Suprapubic skin (tissue), 4 donors: Measurements from ENCODE around the gene TPM2. TPM values are rescaled to one million over a fixed set of nuclear protein-coding genes. Genes with fewer than 3 reads are reported as not detected.

Experiments used
- DNase-seq, 2 donors: peaks; one replicate each; pipeline ENCODE4 v3.0.0-alpha.2; 2019; ENCODE audit warnings: low spot score in 2 of 2
- H3K27ac ChIP-seq: fragments of 200-600 bp; sonication (generic); one replicate; pipeline ENCODE4 v1.5.1; 2019
- H3K27me3 ChIP-seq: fragments of 200-600 bp; sonication (generic); one replicate; pipeline ENCODE4 v1.5.1; 2019
- H3K36me3 ChIP-seq: fragments of 200-600 bp; sonication (generic); one replicate; pipeline ENCODE4 v1.5.1; 2019
- H3K4me1 ChIP-seq: fragments of 200-600 bp; sonication (generic); one replicate; pipeline ENCODE4 v1.5.1; 2019
- H3K4me3 ChIP-seq: fragments of 200-600 bp; sonication (generic); one replicate; pipeline ENCODE4 v1.5.1; 2019; ENCODE audit warnings: mild to moderate bottlenecking
- H3K9me3 ChIP-seq: fragments of 200-600 bp; sonication (generic); one replicate; pipeline ENCODE4 v1.5.1; 2019
- EP300 ChIP-seq: sonication (generic); formaldehyde crosslinking; IDR thresholded peaks from one replicate; pipeline ENCODE4 v1.6.1; 2017; ENCODE audit warnings: antibody characterized with exemption
- POLR2A ChIP-seq, 2 donors: fragments of 450-650 bp; IDR thresholded peaks; one replicate each; pipeline ENCODE4 v1.6.1; 2017; ENCODE audit warnings: antibody characterized with exemption in 2 of 2, mild to moderate bottlenecking in 2 of 2, moderate library complexity in 2 of 2
- POLR2AphosphoS5 ChIP-seq, 3 donors: sonication (generic); formaldehyde crosslinking; IDR thresholded peaks; one replicate each; pipeline ENCODE4 v1.6.1; 2017; ENCODE audit warnings: antibody characterized with exemption in 3 of 3
- WGBS: methylation state at CpG from one replicate; pipeline ENCODE4 v1.1.5; 2018; 5-methylcytosine and 5-hydroxymethylcytosine counted together
- total RNA-seq, 4 donors: library from RNA; depleted of rRNA; stranded (reverse); fragments of >200 nt; gene quantifications; one replicate each; pipeline ENCODE4 v1.1.0, GENCODE V29; 2016
- TF ChIP-seq, protein P1 (sequence below), 2 donors: fragments of 200-600 bp in 1 of 2; fragments of 450-650 bp in 1 of 2; sonication (generic) in 1 of 2; IDR thresholded peaks; one replicate each; pipeline ENCODE4 v1.5.1; 2016 to 2019; ENCODE audit warnings: antibody characterized with exemption in 2 of 2, mild to moderate bottlenecking in 1 of 2, moderate library complexity in 1 of 2

TPM2 gene
- total RNA-seq, 4 donors from 2014 or later = 40.6 to 105 (median 56.7) TPM

DNA sequence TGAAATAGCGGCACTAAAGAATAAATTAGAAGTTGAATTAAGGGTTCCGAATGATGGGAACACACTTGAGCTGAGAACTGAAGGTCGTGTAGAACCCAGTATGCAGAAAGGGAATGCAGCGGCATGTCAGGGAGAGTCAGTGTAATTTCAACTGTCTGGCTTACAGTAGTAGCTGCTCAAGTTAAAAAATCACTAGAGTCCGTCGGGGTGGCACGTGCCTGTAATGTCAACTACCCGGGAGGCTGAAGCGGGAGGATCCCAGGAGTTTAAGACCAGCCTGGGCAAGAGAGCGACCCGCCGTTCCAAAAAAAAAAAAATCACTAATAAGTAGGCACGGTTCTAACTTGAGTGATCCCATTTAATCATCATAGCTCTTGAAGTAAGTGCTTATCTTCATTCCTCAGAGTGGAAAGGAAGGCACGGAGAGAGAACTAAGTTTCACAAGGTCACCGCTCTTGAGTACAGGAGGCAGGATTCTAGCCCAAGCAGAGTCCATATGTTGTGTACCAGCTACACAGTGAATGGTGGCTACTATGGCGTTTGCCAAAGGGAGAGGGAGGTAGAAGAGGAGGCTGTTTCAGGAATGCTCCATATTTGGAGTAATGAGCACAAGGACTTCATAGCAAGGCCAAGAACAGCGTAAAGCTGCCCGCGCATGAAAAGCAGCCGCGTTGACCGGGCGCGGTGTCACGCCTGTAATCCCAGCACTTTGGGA is 32.7 kb downstream of the TPM2 start:
- WGBS = 19% methylated on average over 25 of the region's 25 CpGs
- Histone ChIP-seq H3K4me3 (peak overlapping the region; percentile 83), H3K27me3 (no peaks in the 10 kb centered on the region), H3K4me1 (peaks cover 47% of the 10 kb centered on the region), H3K9me3 (no peaks in the 10 kb centered on the region), H3K27ac (peak overlapping the region; percentile 98), H3K36me3 (peaks cover 4% of the 10 kb centered on the region)
- DNase-seq = no peak
- TF ChIP-seq EP300 = no peak

DNA sequence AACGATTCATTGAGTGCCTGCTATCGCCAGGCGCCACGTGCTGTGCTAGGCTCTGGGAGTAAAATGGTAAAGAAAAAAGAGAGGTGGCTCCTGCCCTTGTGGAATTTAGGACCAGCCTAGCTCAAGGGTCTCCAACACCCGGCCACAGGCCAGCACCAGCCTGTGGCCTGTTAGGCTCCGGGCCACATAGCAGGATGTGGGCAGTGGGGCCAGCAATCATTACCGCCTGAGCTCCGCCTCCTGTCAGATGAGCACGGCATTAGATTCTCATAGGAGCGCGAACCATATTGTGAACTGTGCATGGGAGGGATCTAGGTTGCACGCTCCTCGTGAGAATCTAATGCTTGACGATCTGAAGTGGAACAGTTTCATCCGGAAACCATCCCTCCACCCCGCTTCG is 33.4 kb downstream of the TPM2 start:
- no peak overlapping the region for H3K27ac ChIP-seq

DNA sequence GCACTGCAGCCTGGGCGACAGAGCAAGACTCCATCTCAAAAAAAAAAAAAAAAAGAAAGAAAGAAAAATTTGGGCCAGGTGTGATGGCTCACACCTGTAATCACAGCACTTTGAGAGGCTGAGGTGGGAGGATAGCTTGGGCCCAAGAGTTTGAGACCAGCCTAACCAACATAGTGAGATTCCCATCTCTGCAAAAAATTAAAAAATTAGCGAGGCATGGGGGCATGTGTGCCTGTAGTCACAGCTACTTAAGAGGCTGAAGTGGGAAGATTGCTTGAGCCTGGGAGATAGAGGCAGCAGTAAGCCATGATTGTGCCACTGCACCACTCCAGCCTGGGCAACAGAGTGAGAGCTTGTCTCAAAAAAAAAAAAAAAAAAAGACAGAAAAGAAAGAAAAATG is 36.1 kb downstream of the TPM2 start:
- DNase-seq = peak in 1 of 2 donors; percentile 1
- H3K4me3 ChIP-seq = no peak overlapping the region
- no peak for TF ChIP-seq POLR2A (IDR thresholded peaks at IDR 0.05)
- TF ChIP-seq EP300 = no peak
- TF ChIP-seq, protein P1, sequence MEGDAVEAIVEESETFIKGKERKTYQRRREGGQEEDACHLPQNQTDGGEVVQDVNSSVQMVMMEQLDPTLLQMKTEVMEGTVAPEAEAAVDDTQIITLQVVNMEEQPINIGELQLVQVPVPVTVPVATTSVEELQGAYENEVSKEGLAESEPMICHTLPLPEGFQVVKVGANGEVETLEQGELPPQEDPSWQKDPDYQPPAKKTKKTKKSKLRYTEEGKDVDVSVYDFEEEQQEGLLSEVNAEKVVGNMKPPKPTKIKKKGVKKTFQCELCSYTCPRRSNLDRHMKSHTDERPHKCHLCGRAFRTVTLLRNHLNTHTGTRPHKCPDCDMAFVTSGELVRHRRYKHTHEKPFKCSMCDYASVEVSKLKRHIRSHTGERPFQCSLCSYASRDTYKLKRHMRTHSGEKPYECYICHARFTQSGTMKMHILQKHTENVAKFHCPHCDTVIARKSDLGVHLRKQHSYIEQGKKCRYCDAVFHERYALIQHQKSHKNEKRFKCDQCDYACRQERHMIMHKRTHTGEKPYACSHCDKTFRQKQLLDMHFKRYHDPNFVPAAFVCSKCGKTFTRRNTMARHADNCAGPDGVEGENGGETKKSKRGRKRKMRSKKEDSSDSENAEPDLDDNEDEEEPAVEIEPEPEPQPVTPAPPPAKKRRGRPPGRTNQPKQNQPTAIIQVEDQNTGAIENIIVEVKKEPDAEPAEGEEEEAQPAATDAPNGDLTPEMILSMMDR (IDR thresholded peaks at IDR 0.05) = no peak
- TF ChIP-seq POLR2AphosphoS5 (IDR thresholded peaks at IDR 0.05) = no peak
- no peak overlapping the region for H3K27ac ChIP-seq
- 92% methylated on average over 2 of the region's 2 CpGs for WGBS
- H3K4me1 ChIP-seq = peaks cover 28% of the 10 kb centered on the region
- H3K9me3 ChIP-seq = no peaks in the 10 kb centered on the region
- no peaks in the 10 kb centered on the region for H3K36me3 ChIP-seq
- no peaks in the 10 kb centered on the region for H3K27me3 ChIP-seq

More for the DNA sequence above, 33.4 kb downstream of the TPM2 start:
- Histone ChIP-seq H3K9me3 (no peaks in the 10 kb centered on the region), H3K36me3 (peaks cover 4% of the 10 kb centered on the region), H3K27me3 (no peaks in the 10 kb centered on the region), H3K4me1 (peaks cover 43% of the 10 kb centered on the region), H3K4me3 (no peak overlapping the region)
- TF ChIP-seq POLR2AphosphoS5 (IDR thresholded peaks at IDR 0.05) (no peak), EP300 (no peak), POLR2A (IDR thresholded peaks at IDR 0.05) (no peak)
- TF ChIP-seq, protein P1 (IDR thresholded peaks at IDR 0.05) = no peak
- 86% methylated on average over 17 of the region's 17 CpGs for WGBS
- DNase-seq = no peak

DNA sequence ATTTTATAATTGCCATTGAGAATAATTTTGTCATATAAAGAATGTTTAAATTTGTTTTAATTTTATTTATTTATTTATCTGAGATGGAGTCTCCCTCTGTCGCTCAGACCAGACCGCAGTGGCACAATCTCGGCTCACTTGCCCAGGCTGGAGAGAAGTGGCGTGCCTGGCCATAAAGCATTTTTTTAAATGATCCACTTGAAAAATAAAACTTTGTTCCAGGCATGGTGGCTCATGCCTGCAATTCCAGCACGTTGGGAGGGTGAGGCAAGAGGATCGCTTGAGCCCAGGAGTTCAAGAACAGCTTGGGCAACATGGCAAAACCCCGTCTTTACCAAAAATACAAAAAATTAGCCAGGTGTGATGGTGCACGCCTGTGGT is 36.9 kb downstream of the TPM2 start:
- Histone ChIP-seq H3K9me3 (no peaks in the 10 kb centered on the region), H3K4me1 (peaks cover 28% of the 10 kb centered on the region), H3K27ac (no peak overlapping the region), H3K36me3 (no peaks in the 10 kb centered on the region), H3K4me3 (no peak overlapping the region), H3K27me3 (no peaks in the 10 kb centered on the region)
- TF ChIP-seq, protein P1 (IDR thresholded peaks at IDR 0.05) = no peak
- TF ChIP-seq POLR2A (IDR thresholded peaks at IDR 0.05) (no peak), POLR2AphosphoS5 (IDR thresholded peaks at IDR 0.05) (no peak), EP300 (no peak)
- WGBS = 88% methylated on average over 8 of the region's 8 CpGs
- peak in 1 of 2 donors; percentile 41 for DNase-seq

DNA sequence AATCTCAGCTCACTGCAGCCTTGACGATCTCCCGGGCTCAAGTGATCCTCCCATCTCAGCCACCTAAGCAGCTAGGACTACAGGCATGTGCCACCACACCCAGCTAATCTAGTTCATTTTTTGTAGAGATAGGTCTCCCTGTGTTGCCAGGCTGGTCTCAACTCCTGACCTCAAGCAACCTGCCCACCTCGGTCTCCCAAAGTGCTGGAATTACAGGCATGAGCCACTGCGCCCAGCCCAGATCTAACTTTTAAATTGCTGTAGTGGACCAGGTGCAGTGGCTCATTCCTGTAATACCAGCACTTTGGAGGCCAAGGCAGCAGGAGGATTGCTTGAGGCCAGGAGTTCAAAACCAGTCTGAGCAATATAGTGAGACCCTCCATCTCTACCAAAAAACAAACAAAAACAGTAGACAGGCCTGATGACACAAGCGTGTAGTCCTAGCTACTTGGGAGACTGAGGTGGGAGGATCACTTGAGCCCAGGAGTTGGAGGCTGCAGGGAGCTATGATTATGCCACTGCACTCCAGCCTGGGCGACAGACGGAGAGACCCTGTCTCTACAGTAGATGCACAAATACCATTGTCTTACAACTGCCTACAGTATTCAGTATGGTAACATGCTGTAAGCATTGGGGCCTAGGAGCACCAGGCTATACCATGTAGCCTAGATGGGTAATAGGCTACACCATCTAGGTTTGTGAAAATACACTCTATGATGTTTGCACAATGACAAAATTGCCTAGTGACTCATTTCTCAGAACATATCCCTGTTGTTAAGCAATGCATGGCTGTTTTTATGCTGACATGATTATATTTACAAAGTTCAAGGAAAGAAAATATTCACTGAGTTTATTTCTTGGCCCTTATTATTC is 37.5 kb downstream of the TPM2 start:
- H3K27me3 ChIP-seq = no peaks in the 10 kb centered on the region
- TF ChIP-seq POLR2A (IDR thresholded peaks at IDR 0.05) (no peak), EP300 (no peak), POLR2AphosphoS5 (IDR thresholded peaks at IDR 0.05) (no peak)
- TF ChIP-seq, protein P1 (IDR thresholded peaks at IDR 0.05) = no peak
- no peak overlapping the region for H3K27ac ChIP-seq
- peak in 1 of 2 donors; percentile 10 for DNase-seq
- no peaks in the 10 kb centered on the region for H3K9me3 ChIP-seq
- peaks cover 28% of the 10 kb centered on the region for H3K4me1 ChIP-seq
- no peaks in the 10 kb centered on the region for H3K36me3 ChIP-seq
- H3K4me3 ChIP-seq = no peak overlapping the region
- 69% methylated on average over 7 of the region's 7 CpGs for WGBS
